H9 (cell line): ENCODE data around the gene AGO3. TPM values are rescaled to one million over a fixed set of nuclear protein-coding genes. Genes with fewer than 3 reads are reported as not detected.

ENCODE experiments used
- DNase-seq: peaks from one replicate; pipeline ENCODE4 v3.0.0-alpha.2; 2017
- H2AFZ ChIP-seq: one replicate; pipeline ENCODE4 v1.6.1; 2013; ENCODE audit warnings: mild to moderate bottlenecking, low read length, control low read depth, moderate library complexity
- H2AK5ac ChIP-seq: 2 replicates; pipeline ENCODE4 v1.6.1; 2013; ENCODE audit warnings: low read length, control low read depth, mixed read lengths; ENCODE audit not compliant: insufficient read length
- H2BK120ac ChIP-seq: one replicate; pipeline ENCODE4 v1.6.1; 2013; ENCODE audit warnings: low read depth, mild to moderate bottlenecking, low read length, control low read depth, inconsistent platforms; ENCODE audit not compliant: poor library complexity, severe bottlenecking
- H2BK12ac ChIP-seq: 2 replicates; pipeline ENCODE4 v1.6.1; 2013; ENCODE audit warnings: low read length, control low read depth, mixed read lengths, low read depth; ENCODE audit not compliant: insufficient read length
- H2BK15ac ChIP-seq: 2 replicates; pipeline ENCODE4 v1.6.1; 2013; ENCODE audit warnings: low read depth, low read length, control low read depth
- H2BK20ac ChIP-seq: one replicate; pipeline ENCODE4 v1.6.1; 2013; ENCODE audit warnings: low read depth, mild to moderate bottlenecking, low read length, control low read depth, inconsistent platforms; ENCODE audit not compliant: poor library complexity, severe bottlenecking
- H2BK5ac ChIP-seq: 2 replicates; pipeline ENCODE4 v1.6.1; 2013; ENCODE audit warnings: low read length, control low read depth, mixed read lengths; ENCODE audit not compliant: insufficient read length
- H3K14ac ChIP-seq: 2 replicates; pipeline ENCODE4 v1.6.1; 2013; ENCODE audit warnings: low read length, control low read depth; ENCODE audit not compliant: insufficient read depth
- H3K18ac ChIP-seq: 2 replicates; pipeline ENCODE4 v1.6.1; 2013; ENCODE audit warnings: low read depth, mild to moderate bottlenecking, mixed read lengths, low read length, control low read depth; ENCODE audit not compliant: insufficient read length
- H3K23ac ChIP-seq: 2 replicates; pipeline ENCODE4 v1.6.1; 2013; ENCODE audit warnings: low read length, control low read depth, mixed read lengths, low read depth; ENCODE audit not compliant: insufficient read length
- H3K23me2 ChIP-seq: 2 replicates; pipeline ENCODE4 v1.6.1; 2013; ENCODE audit warnings: low read depth, mild to moderate bottlenecking, mixed read lengths, low read length, control low read depth; ENCODE audit not compliant: insufficient read length, poor library complexity, severe bottlenecking
- H3K27ac ChIP-seq: 2 replicates; pipeline ENCODE4 v1.5.1; 2013; ENCODE audit warnings: low read length, control low read depth, mixed read lengths, low read depth; ENCODE audit not compliant: insufficient read length
- H3K27me3 ChIP-seq: 2 replicates; pipeline ENCODE4 v1.6.1; 2013; ENCODE audit warnings: low read length, control low read depth, inconsistent platforms; ENCODE audit not compliant: insufficient read depth
- H3K4ac ChIP-seq: 2 replicates; pipeline ENCODE4 v1.6.1; 2013; ENCODE audit warnings: low read depth, mild to moderate bottlenecking, control low read depth, inconsistent platforms, low read length, moderate library complexity
- H3K4me1 ChIP-seq: 2 replicates; pipeline ENCODE4 v1.6.1; 2013; ENCODE audit warnings: low read length, control low read depth, inconsistent platforms; ENCODE audit not compliant: insufficient read depth
- H3K4me2 ChIP-seq: 2 replicates; pipeline ENCODE4 v1.6.1; 2013; ENCODE audit warnings: low read length, control low read depth, mixed read lengths; ENCODE audit not compliant: insufficient read length, insufficient read depth
- H3K56ac ChIP-seq: 2 replicates; pipeline ENCODE4 v1.6.1; 2013; ENCODE audit warnings: low read depth, mild to moderate bottlenecking, mixed read lengths, low read length, control low read depth; ENCODE audit not compliant: insufficient read length
- H3K79me1 ChIP-seq: 2 replicates; pipeline ENCODE4 v1.6.1; 2013; ENCODE audit warnings: low read depth, mild to moderate bottlenecking, moderate library complexity, low read length, control low read depth, inconsistent platforms; ENCODE audit not compliant: insufficient read depth, poor library complexity, severe bottlenecking
- H3K79me2 ChIP-seq: 2 replicates; pipeline ENCODE4 v1.6.1; 2013; ENCODE audit warnings: low read length, control low read depth, inconsistent platforms; ENCODE audit not compliant: insufficient read depth
- H3K9ac ChIP-seq: 2 replicates; pipeline ENCODE4 v1.6.1; 2013; ENCODE audit warnings: low read length, control low read depth, mixed read lengths; ENCODE audit not compliant: insufficient read length; ENCODE audit errors: extremely low read depth
- H3K9me3 ChIP-seq: one replicate; pipeline ENCODE4 v1.6.1; 2013; ENCODE audit warnings: low read depth, low read length, inconsistent platforms; ENCODE audit not compliant: control insufficient read depth
- H3T11ph ChIP-seq: one replicate; pipeline ENCODE4 v1.6.1; 2013; ENCODE audit warnings: mild to moderate bottlenecking, low read length, control low read depth, inconsistent platforms
- H4K20me1 ChIP-seq: one replicate; pipeline ENCODE4 v1.6.1; 2013; ENCODE audit not compliant: control insufficient read depth, insufficient read length, insufficient read depth
- H4K5ac ChIP-seq: 2 replicates; pipeline ENCODE4 v1.6.1; 2013; ENCODE audit warnings: low read depth, mild to moderate bottlenecking, mixed read lengths, low read length, control low read depth; ENCODE audit not compliant: insufficient read length
- H4K8ac ChIP-seq: replicated peaks from 2 replicates; pipeline ENCODE4 v1.6.1; 2013; ENCODE audit warnings: low read length, control low read depth, mixed read lengths, low read depth; ENCODE audit not compliant: insufficient read length
- H4K91ac ChIP-seq: 2 replicates; pipeline ENCODE4 v1.6.1; 2013; ENCODE audit warnings: low read depth, mild to moderate bottlenecking, moderate library complexity, mixed read lengths, low read length, control low read depth; ENCODE audit not compliant: insufficient read length
- H3K27ac Mint-ChIP-seq, 3 experiments: 2 replicates in 2 of 3; 3 replicates in 1 of 3; pipeline ENCODE4 v1.8.0; 2020 to 2021; ENCODE audit warnings: mixed read lengths in 3 of 3, mild to moderate bottlenecking in 1 of 3, moderate library complexity in 1 of 3
- H3K27me3 Mint-ChIP-seq: 2 replicates; pipeline ENCODE4 v1.8.0; 2021; ENCODE audit warnings: low read depth, mild to moderate bottlenecking, moderate library complexity, mixed read lengths
- H3K36me3 Mint-ChIP-seq, 3 experiments: 2 replicates in 2 of 3; 3 replicates in 1 of 3; pipeline ENCODE4 v1.8.0; 2020 to 2021; ENCODE audit warnings: low read depth in 3 of 3, mixed read lengths in 3 of 3; ENCODE audit not compliant: insufficient read depth in 1 of 3
- H3K4me1 Mint-ChIP-seq, 2 experiments: 2 replicates each; pipeline ENCODE4 v1.8.0; 2020; ENCODE audit warnings: mixed read lengths in 2 of 2
- H3K4me3 Mint-ChIP-seq, 2 experiments: 2 replicates in 1 of 2; 3 replicates in 1 of 2; pipeline ENCODE4 v1.8.0; 2020 to 2021; ENCODE audit warnings: mild to moderate bottlenecking in 2 of 2, mixed read lengths in 2 of 2, moderate library complexity in 1 of 2
- H3K9me3 Mint-ChIP-seq, 2 experiments: 2 replicates in 1 of 2; 3 replicates in 1 of 2; pipeline ENCODE4 v1.8.0; 2020; ENCODE audit warnings: mild to moderate bottlenecking in 2 of 2, mixed read lengths in 2 of 2, moderate library complexity in 1 of 2
- WGBS: extraction: QIAGEN DNeasy Blood & Tissue Kit; methylation state at CpG from one replicate; pipeline ENCODE4 v1.1.7; 2013; ENCODE audit warnings: missing lambda C conversion rate, low lambda C conversion rate, mixed read lengths; ENCODE audit not compliant: insufficient read length; ENCODE audit errors: extremely low coverage; 5-methylcytosine and 5-hydroxymethylcytosine counted together
- total RNA-seq: library from RNA; stranded (reverse); gene quantifications from 2 replicates; pipeline ENCODE4 v1.2.1, GENCODE V29; 2021
- TF ChIP-seq, protein P1 (sequence below): fragments of 200-600 bp; sonication (generic); conservative IDR thresholded peaks from 3 replicates; pipeline ENCODE4 v1.8.0; 2021; ENCODE audit warnings: antibody characterized with exemption, mild to moderate bottlenecking

AGO3 gene
- total RNA-seq, 1 experiment from 2014 or later = 27.0 TPM

- H3K27ac ChIP-seq = no peak within 1 kb of the TSS
- H3K9me3 Mint-ChIP-seq = no peaks in the 10 kb centered on the region; a peak in 1 of 5 replicates
Measured at GRCh38 chr1:36088577-36089392, 157.9 kb downstream of the AGO3 start, which contains the start of gene ADPRS. ADPRS (plus strand) TSS chr1:36088892; CDS start chr1:36088905, 13 bp downstream.

More at GRCh38 chr1:36088577-36089392, 157.9 kb downstream of the AGO3 start, which contains the start of gene ADPRS:
- no peak within 1 kb of the TSS for H2BK15ac ChIP-seq
- no peak within 1 kb of the TSS for H4K5ac ChIP-seq
- H3K27ac Mint-ChIP-seq = peak within 1 kb of the TSS; percentile 41 to 90 (median 46); a peak in 6 of 7 replicates
- peaks cover 11% of the 10 kb centered on the region for H3K23me2 ChIP-seq
- H3K4me2 ChIP-seq = peak within 1 kb of the TSS; percentile 91
- no peak within 1 kb of the TSS for H3T11ph ChIP-seq
- no peak within 1 kb of the TSS for H4K91ac ChIP-seq
- no peak within 1 kb of the TSS for H2BK20ac ChIP-seq
- no peaks in the 10 kb centered on the region for H3K4me1 ChIP-seq
- H3K4me3 Mint-ChIP-seq = peak within 1 kb of the TSS; percentile 87
- H3K4ac ChIP-seq = no peak within 1 kb of the TSS
- no peak within 1 kb of the TSS for H4K8ac ChIP-seq
- no peak within 1 kb of the TSS for H3K23ac ChIP-seq
- H3K36me3 Mint-ChIP-seq = peaks cover 21 to 32% (median 30%) of the 10 kb centered on the region in 3 experiments; a peak in 6 of 7 replicates
- WGBS = no CpG with 5 or more reads among the region's 84 CpGs
- DNase-seq = peak; percentile 92
- peaks cover 17 to 25% of the 10 kb centered on the region in 2 experiments for H3K4me1 Mint-ChIP-seq
- H3K27me3 ChIP-seq = no peaks in the 10 kb centered on the region
- peak within 1 kb of the TSS; percentile 63 for H3K9ac ChIP-seq
- peaks cover 2% of the 10 kb centered on the region; the same call in 1 of the 2 replicates for H3K79me2 ChIP-seq
- no peaks in the 10 kb centered on the region for H4K20me1 ChIP-seq
- peak within 1 kb of the TSS; percentile 44 for H3K18ac ChIP-seq
- no peak within 1 kb of the TSS for H2BK120ac ChIP-seq
- no peaks in the 10 kb centered on the region for H3K9me3 ChIP-seq
- TF ChIP-seq, protein P1, sequence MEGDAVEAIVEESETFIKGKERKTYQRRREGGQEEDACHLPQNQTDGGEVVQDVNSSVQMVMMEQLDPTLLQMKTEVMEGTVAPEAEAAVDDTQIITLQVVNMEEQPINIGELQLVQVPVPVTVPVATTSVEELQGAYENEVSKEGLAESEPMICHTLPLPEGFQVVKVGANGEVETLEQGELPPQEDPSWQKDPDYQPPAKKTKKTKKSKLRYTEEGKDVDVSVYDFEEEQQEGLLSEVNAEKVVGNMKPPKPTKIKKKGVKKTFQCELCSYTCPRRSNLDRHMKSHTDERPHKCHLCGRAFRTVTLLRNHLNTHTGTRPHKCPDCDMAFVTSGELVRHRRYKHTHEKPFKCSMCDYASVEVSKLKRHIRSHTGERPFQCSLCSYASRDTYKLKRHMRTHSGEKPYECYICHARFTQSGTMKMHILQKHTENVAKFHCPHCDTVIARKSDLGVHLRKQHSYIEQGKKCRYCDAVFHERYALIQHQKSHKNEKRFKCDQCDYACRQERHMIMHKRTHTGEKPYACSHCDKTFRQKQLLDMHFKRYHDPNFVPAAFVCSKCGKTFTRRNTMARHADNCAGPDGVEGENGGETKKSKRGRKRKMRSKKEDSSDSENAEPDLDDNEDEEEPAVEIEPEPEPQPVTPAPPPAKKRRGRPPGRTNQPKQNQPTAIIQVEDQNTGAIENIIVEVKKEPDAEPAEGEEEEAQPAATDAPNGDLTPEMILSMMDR = peak; percentile 99
- no peaks in the 10 kb centered on the region for H3K79me1 ChIP-seq
- peak within 1 kb of the TSS; percentile 56; the same call in 1 of the 2 replicates for H3K14ac ChIP-seq
- H3K56ac ChIP-seq = no peak within 1 kb of the TSS
- no peak within 1 kb of the TSS for H2AK5ac ChIP-seq
- no peak within 1 kb of the TSS for H2BK12ac ChIP-seq
- H3K27me3 Mint-ChIP-seq = peaks cover 8% of the 10 kb centered on the region
- no peak within 1 kb of the TSS for H2BK5ac ChIP-seq
- H2AFZ ChIP-seq = no peak within 1 kb of the TSS
